HG02759 (cell line): ENCODE data around the gene FA2H.
"Not testable (repeated sequence)": the region's sequence is repeated elsewhere in the genome, so short reads cannot be mapped to it uniquely, and the experiment has no call there.

Experiments
- ATAC-seq: cut with Tn5 transposase; IDR thresholded peaks from one replicate; pipeline ENCODE4 v1.9.1; 2021; ENCODE audit warnings: mild to moderate bottlenecking, moderate library complexity; ENCODE audit not compliant: unreplicated experiment

Gene FA2H

GRCh38 chr16:74695450-74696422 lies 78.9 kb downstream of the FA2H start:
- ATAC-seq = peak; percentile 88

GRCh38 chr16:74691093-74691855 lies 83.3 kb downstream of the FA2H start:
- ATAC-seq = no peak

- no peak for ATAC-seq
These were observed 92.1 kb downstream of the FA2H start for GRCh38 chr16:74682556-74682955.

GRCh38 chr16:74680681-74681080 lies 93.9 kb downstream of the FA2H start:
- no peak for ATAC-seq

- ATAC-seq = no peak
These were observed 94.6 kb downstream of the FA2H start for GRCh38 chr16:74679983-74680382.

GRCh38 chr16:74677868-74678267 lies 96.8 kb downstream of the FA2H start:
- no peak for ATAC-seq

GRCh38 chr16:74673876-74674275 lies 100.7 kb downstream of the FA2H start:
- no peak for ATAC-seq

- not testable (repeated sequence) for ATAC-seq
These were observed 105.7 kb downstream of the FA2H start for GRCh38 chr16:74668877-74669276.

- ATAC-seq = no peak
These were observed 107.3 kb downstream of the FA2H start for GRCh38 chr16:74667255-74667700.

- peak; percentile 100 for ATAC-seq
These were observed 108.0 kb downstream of the FA2H start, which contains the start of gene RFWD3 for GRCh38 chr16:74666425-74667254. RFWD3 (minus strand) TSS chr16:74666877; CDS start chr16:74661449, 5,428 bp downstream.

GRCh38 chr16:74666010-74666421 lies 108.6 kb downstream of the FA2H start:
- ATAC-seq = no peak
